ENCODE results near the gene RAET1G. TPM values are rescaled to one million over a fixed set of nuclear protein-coding genes. Genes with fewer than 3 reads are reported as not detected.

RAET1G gene
- total and polyA plus RNA-seq, 2 donors (not counting 3 experiments of a cell fraction or from before 2014, with no cell fraction given) = 1.6 to 2.1 TPM

- H4K20me1 ChIP-seq (replicated peaks; ENCODE audit: control insufficient read depth, extremely low read depth, insufficient read depth, low read length) = no peaks in the 10 kb centered on the region
- H3K79me2 ChIP-seq (ENCODE audit: control insufficient read depth, insufficient read depth, low read length) = no peaks in the 10 kb centered on the region
- BruUV-seq (replicated peaks) = no TSS peak
- DNase-seq (ENCODE audit: low read depth, low spot score) = no peak
- H3K27ac ChIP-seq (ENCODE audit: insufficient read depth, low read depth, low read length) = no peak overlapping the region
- H3K9me1 ChIP-seq (replicated peaks; ENCODE audit: control insufficient read depth, extremely low read depth, insufficient read depth, low read length) = no peaks in the 10 kb centered on the region
- no peak overlapping the region for H2AFZ ChIP-seq (ENCODE audit: low read depth, low read length)
- FAIRE-seq = no peak
- peaks cover 17% of the 10 kb centered on the region for H3K4me1 ChIP-seq (ENCODE audit: control insufficient read depth, extremely low read depth, insufficient read depth, low read length)
- no peak overlapping the region for H3K9ac ChIP-seq (replicated peaks; ENCODE audit: extremely low read depth, insufficient read depth, low read length)
- ChIA-PET POLR2A (no interaction called here), CTCF (interaction anchor here (0.6 to 1.4 kb wide), 2 partner anchors 30 to 149 kb away, joined by 3 to 4 read pairs; no protein-coding TSS in a partner anchor)
- dilution Hi-C loops (cut with MboI; ENCODE audit: extremely low pct_ligation_motif_present, low sequenced_read_pairs) = no loop called here
- H3K4me2 ChIP-seq (ENCODE audit: insufficient read depth, low read length) = no peak overlapping the region
- H3K36me3 ChIP-seq (ENCODE audit: control insufficient read depth in 2 of 2, extremely low read depth in 1 of 2, insufficient read depth in 2 of 2, low read length in 2 of 2) = no peaks in the 10 kb centered on the region
- intact Hi-C loops (cut with micrococcal nuclease) = no loop called here
- H3K4me3 ChIP-seq (replicated peaks in 1 of 3; ENCODE audit: insufficient read depth in 1 of 3, low read depth in 1 of 3, low read length in 3 of 3) = no peak overlapping the region
- H3K27me3 ChIP-seq (ENCODE audit: control insufficient read depth in 2 of 2, insufficient read depth in 2 of 2, low read length in 2 of 2) = peaks cover 4 to 10% of the 10 kb centered on the region in 2 experiments
- H3K9me3 ChIP-seq (replicated peaks; ENCODE audit: control insufficient read depth, insufficient read depth, low read length) = no peaks in the 10 kb centered on the region
- TF ChIP-seq MYC (IDR thresholded peaks at IDR 0.05; ENCODE audit: low read depth, low read length) (no peak), GATA2 (IDR thresholded peaks at IDR 0.05; ENCODE audit: insufficient read depth, insufficient read length, low read depth, low read length) (no peak), CTCF (IDR thresholded peaks at IDR 0.05; ENCODE audit: extremely low read depth in 1 of 2, insufficient read depth in 1 of 2, low read depth in 1 of 2, low read length in 2 of 2) (no peak), POLR2A (IDR thresholded peaks at IDR 0.05; ENCODE audit: low read depth, low read length) (no peak), FOS (IDR thresholded peaks at IDR 0.05; ENCODE audit: borderline replicate concordance, insufficient read depth, low read length) (no peak), MAX (IDR thresholded peaks at IDR 0.05; ENCODE audit: insufficient read depth, insufficient read length) (no peak), JUN (IDR thresholded peaks at IDR 0.05; ENCODE audit: borderline replicate concordance, insufficient read depth, insufficient read length, low read depth) (no peak)
Observed at GRCh38 chr6:149899926-149900619, 22.8 kb downstream of the RAET1G start.

All from endothelial cell of umbilical vein (primary cell).